Endothelial cell of umbilical vein (primary cell): ENCODE results near the gene MEIG1.

Experiments used
- CTCF ChIP-seq, 2 donors: IDR thresholded peaks; 1 replicate in 1 of 2; 2 replicates in 1 of 2; pipeline ENCODE4 v1.5.1; 2011; ENCODE audit warnings: low read length in 2 of 2, mild to moderate bottlenecking in 2 of 2, moderate library complexity in 2 of 2, control low read depth in 1 of 2, inconsistent platforms in 1 of 2, low read depth in 1 of 2; ENCODE audit not compliant: insufficient read depth in 1 of 2; ENCODE audit errors: extremely low read depth in 1 of 2
- POLR2A ChIP-seq: IDR thresholded peaks from 2 replicates; pipeline ENCODE4 v1.6.1; 2012; ENCODE audit warnings: low read depth, mild to moderate bottlenecking, control low read depth, low read length
- POLR2AphosphoS5 ChIP-seq: IDR thresholded peaks from 2 replicates; pipeline ENCODE4 v1.6.1; 2012; ENCODE audit warnings: low read depth, mild to moderate bottlenecking, control low read depth, low read length, moderate library complexity; ENCODE audit not compliant: insufficient read depth

GRCh38 chr10:14949291-14949690, 9.9 kb upstream of the MEIG1 start:
- no peak for TF ChIP-seq CTCF (IDR thresholded peaks at IDR 0.05; ENCODE audit: extremely low read depth in 1 of 2, insufficient read depth in 1 of 2, low read depth in 1 of 2, low read length in 2 of 2)
- no peak for TF ChIP-seq POLR2A
- TF ChIP-seq POLR2AphosphoS5: no peak
